GM06990 (cell line): ENCODE results near the gene ACAA2.

Source experiments
- DNase-seq: peaks from one replicate; pipeline ENCODE4 v3.0.0-alpha.2; 2011; ENCODE audit not compliant: insufficient read length; ENCODE audit errors: extremely low read depth
- H3K27me3 ChIP-seq: replicated peaks from 2 replicates; pipeline ENCODE4 v1.6.0; 2011; ENCODE audit warnings: low read length; ENCODE audit not compliant: control insufficient read depth, insufficient read depth
- H3K36me3 ChIP-seq: 2 replicates; pipeline ENCODE4 v1.5.1; 2011; ENCODE audit warnings: low read length; ENCODE audit not compliant: control insufficient read depth, insufficient read depth
- H3K4me3 ChIP-seq: replicated peaks from 2 replicates; pipeline ENCODE4 v1.5.1; 2011; ENCODE audit warnings: low read depth, mild to moderate bottlenecking, control low read depth, low read length
- TF ChIP-seq, protein P1 (sequence below): IDR thresholded peaks from 2 replicates; pipeline ENCODE4 v1.5.1; 2011; ENCODE audit warnings: low read length, control low read depth, mild to moderate bottlenecking, inconsistent platforms; ENCODE audit not compliant: insufficient read depth, poor library complexity, severe bottlenecking

ACAA2 gene

DNA sequence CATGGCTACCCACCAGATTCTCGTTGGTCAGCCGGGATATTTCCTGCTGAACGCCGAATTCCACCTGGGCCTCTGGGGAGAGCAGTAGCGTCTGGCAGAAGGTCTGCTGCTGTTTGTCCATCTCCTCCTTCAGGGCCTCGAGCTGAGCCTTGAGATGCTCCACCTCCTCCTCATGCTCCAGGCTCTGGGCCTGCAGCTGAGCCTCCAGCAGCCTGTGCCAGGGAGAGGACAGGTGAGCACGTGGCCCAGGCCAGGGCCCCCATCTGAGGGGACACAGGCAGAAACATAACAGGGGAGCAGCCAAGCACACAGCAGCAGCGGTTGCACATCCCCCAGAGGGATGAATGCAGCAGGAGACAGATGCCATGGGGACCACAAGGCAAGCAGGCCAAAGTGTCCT lies 40.1 kb upstream of the ACAA2 start:
- peaks cover 2% of the 10 kb centered on the region; the same call in 1 of the 2 replicates for H3K27me3 ChIP-seq
- H3K36me3 ChIP-seq, result no peaks in the 10 kb centered on the region
- DNase-seq, result no peak
- TF ChIP-seq, protein P1, sequence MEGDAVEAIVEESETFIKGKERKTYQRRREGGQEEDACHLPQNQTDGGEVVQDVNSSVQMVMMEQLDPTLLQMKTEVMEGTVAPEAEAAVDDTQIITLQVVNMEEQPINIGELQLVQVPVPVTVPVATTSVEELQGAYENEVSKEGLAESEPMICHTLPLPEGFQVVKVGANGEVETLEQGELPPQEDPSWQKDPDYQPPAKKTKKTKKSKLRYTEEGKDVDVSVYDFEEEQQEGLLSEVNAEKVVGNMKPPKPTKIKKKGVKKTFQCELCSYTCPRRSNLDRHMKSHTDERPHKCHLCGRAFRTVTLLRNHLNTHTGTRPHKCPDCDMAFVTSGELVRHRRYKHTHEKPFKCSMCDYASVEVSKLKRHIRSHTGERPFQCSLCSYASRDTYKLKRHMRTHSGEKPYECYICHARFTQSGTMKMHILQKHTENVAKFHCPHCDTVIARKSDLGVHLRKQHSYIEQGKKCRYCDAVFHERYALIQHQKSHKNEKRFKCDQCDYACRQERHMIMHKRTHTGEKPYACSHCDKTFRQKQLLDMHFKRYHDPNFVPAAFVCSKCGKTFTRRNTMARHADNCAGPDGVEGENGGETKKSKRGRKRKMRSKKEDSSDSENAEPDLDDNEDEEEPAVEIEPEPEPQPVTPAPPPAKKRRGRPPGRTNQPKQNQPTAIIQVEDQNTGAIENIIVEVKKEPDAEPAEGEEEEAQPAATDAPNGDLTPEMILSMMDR, result no peak
- no peak overlapping the region for H3K4me3 ChIP-seq

GRCh38 chr18:49853011-49853410 lies 39.7 kb upstream of the ACAA2 start:
- no peak overlapping the region for H3K4me3 ChIP-seq
- peaks cover 2% of the 10 kb centered on the region; the same call in 1 of the 2 replicates for H3K27me3 ChIP-seq
- H3K36me3 ChIP-seq, result no peaks in the 10 kb centered on the region
- TF ChIP-seq, protein P1, result no peak
- no peak for DNase-seq

- no peak for DNase-seq
- no peaks in the 10 kb centered on the region for H3K36me3 ChIP-seq
- peaks cover 2% of the 10 kb centered on the region; the same call in 1 of the 2 replicates for H3K27me3 ChIP-seq
- H3K4me3 ChIP-seq, result no peak overlapping the region
- TF ChIP-seq, protein P1, result no peak
Measured at GRCh38 chr18:49851624-49852023, 38.3 kb upstream of the ACAA2 start.

GRCh38 chr18:49850636-49851035 lies 37.3 kb upstream of the ACAA2 start:
- Histone ChIP-seq H3K27me3 (peaks cover 3% of the 10 kb centered on the region; the same call in 1 of the 2 replicates), H3K4me3 (no peak overlapping the region), H3K36me3 (no peaks in the 10 kb centered on the region)
- DNase-seq, result no peak
- TF ChIP-seq, protein P1, result no peak

DNA sequence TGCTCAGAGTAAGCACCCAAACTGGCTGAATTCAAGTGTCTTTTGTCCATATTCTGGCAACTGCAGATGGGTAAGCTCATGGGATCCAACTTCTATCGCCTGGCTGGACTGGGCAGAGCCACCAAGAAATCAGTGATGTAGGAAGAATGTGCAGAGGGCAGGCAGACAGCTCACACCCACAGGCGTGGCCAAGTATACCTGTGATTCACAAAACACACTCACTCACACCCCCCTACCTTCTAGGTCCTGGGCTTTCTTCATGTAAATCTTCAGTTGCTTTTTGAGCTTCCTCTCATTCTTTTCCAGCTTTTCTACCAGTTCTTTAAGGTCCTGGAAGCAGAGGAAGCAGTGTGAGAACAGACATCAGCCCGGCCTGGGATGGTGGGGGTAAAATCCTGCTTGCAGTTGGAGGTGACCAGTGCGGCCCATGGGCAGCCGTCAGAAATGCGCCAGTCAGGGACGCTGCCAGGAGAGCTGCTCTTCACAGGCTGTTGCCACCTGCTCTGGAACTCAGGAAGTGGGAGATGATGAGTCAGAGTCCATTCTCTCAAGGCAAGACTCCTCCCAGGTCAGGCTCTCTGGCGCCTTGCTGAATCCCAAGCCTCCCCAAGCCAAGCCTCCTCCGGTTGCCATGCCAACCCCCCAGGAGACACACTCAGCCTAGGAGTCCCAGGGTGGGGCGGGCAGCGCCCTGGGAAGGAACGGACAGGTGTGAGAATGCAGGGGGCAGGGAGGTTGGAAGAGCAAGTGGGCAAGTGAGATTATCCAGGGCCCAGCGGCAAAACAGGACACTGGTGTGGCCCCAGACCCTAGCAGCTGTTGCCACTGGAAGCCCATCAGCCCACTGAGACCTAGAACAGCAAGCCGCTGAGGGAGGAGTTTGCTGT lies 36.2 kb upstream of the ACAA2 start:
- Histone ChIP-seq H3K36me3 (no peaks in the 10 kb centered on the region), H3K27me3 (peaks cover 3% of the 10 kb centered on the region; the same call in 1 of the 2 replicates), H3K4me3 (no peak overlapping the region)
- TF ChIP-seq, protein P1, result no peak
- DNase-seq, result no peak
